Stimulated activated CD8-positive, alpha-beta memory T cell treated with anti-CD3 and anti-CD28 coated beads, Interleukin-4, amount 100 ng/mL, for 24 hours (primary cell): Measurements from ENCODE around the gene FRMPD1.

Experiments used
- DNase-seq: peaks from one replicate; pipeline ENCODE4 v3.0.0-alpha.2; 2020; ENCODE audit warnings: low read depth

FRMPD1 gene

GRCh38 chr9:37636511-37637448 is 14.0 kb upstream of the FRMPD1 start:
- DNase-seq: no peak

DNA sequence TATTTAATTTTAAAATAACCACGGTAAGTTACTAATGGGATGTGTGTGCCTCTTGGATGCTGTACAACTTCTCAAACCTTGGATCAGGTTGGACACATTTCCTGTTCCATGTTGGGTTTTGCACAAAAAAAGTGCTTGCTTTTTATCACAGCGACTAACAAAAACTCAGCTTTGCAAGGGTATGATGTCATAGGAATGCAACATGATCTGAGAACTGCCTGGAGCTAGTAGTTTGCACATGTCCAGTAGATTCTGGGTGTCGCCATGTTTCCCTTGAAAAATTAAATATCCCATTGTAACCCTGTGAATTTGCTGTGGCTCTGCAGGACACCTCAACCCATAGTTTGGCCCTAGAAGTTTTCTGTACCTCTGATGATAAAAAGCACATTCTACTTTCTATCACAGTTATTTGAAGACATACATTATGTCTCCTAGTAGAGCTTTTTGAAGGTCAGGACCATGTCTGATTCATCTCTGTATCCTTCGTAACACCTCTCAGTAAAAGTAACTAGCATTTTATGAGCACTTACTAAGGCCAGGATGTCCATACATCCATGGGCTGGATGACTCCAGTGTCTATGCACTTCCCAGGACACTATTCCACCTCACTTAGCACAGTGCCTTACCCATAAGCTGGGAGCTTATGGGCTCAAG is 11.5 kb upstream of the FRMPD1 start:
- DNase-seq: no peak

DNA sequence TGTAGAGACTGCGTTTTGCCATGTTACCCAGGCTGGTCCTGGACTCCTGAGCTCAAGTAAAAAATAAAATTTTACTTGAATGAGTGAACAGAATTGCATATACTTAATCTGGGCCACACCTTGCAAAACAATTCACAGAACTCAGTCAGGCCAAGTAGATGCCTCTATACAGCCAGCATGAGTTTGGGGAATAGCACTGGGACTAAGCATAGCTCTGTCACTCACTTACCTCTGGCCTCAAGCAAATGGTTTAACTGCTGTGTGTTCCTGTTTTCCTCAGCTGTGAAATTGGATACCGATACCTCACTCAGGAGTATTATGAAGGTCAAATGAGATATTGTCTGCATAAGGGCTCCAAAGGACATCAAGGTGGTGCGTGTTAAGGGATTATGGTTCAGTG is 10.9 kb upstream of the FRMPD1 start:
- DNase-seq: no peak

DNA sequence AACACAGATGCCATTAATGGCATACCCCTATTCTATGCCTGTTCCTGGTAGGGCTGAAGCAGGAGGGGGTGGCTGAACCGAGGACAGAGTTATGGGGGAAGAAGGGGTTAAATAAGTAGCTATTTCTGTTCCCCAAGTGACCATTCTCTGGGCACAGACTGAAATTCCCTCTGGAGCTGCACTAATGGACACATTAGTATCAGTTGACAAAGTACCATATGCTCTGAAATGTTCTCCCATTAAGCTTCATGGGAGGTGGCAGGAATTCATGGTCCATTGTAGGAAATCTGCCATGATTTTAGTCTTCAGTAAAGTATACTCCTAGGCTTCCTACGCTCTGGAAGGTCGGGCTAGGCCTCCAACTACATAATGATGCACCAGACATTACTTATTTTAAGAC is 10.5 kb upstream of the FRMPD1 start:
- no peak for DNase-seq

GRCh38 chr9:37641331-37641730 is 9.4 kb upstream of the FRMPD1 start:
- DNase-seq: no peak

DNA sequence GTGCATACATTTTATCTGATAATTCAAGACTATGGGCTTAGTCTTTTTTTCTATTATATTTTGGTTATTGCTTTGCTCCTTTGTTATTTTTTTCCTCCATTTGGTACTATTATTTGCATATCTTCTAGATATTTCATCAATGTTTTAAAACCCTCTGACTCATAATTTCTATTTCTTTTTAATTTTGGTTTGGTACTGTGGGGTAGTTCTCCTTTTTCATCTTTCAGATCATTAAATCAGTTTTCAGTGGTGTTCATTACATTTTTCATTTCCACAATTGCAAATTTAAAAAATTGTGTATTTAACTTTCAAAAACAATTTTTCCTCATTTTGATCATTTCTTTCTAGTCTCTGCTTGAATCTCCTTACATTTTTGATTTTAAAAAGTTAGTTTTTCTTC is 7.5 kb upstream of the FRMPD1 start:
- DNase-seq: no peak

DNA sequence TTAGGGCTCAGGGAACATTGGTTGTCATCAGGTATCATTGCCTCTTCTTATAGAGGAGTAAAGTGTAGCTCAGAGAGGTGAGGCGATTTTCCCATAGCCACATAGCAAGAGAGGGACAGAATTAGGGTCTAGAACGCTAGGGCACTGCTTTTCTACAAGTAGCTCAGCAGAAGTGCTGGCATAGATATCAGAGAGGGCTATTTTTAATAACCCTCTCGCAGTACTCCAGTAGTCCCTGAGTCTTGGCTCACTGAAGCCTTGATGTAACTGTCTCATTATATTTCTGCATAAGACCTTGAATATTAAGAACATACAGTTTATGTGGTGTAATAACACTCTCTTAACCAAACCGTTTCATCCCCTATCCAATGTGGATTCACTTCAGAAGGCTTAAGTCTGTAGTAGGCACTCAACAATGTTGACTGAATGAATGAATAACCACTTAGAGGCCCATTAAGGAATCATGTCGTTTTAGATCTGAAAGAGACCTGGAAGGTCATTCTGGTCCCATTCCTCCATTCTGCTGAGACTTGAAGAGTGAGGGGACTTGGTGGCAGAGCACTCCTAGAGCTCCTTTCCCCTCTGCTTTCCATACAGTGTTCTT is 4.7 kb upstream of the FRMPD1 start:
- DNase-seq: no peak

DNA sequence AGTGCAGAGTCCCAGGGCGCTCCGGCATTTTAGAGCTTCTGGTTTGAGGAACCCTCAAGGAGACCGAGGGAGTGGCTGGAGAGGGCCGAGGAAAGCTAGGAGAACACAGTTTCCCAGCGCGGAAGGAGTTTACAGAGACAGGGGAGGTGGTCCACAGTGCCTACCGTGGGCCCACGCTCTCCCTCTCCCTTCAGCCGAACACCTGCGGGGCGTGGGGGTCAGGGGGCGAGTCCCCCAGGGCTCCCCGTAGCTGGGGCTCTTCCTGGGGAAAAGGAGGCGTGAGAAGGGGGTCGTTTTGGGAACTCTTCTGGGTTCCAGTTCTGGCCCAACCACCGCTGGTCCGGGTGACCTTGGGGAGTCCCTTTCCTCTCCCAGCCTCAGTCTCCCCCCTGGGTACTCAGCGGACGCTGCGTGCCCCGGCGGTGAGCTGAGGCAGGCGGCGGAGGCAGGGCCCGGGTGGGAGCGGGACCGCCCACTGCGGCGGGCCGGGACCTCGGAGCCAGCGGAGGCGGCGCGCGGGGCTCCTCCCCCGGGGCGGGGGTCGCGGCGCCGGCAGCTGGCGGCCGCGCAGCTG is 368 bp upstream of the FRMPD1 start:
- DNase-seq: no peak

GRCh38 chr9:37652261-37652660 is 1.5 kb downstream of the FRMPD1 start:
- no peak for DNase-seq

- no peak for DNase-seq
Measured at GRCh38 chr9:37653385-37653784, 2.6 kb downstream of the FRMPD1 start.

- DNase-seq: no peak
Measured at GRCh38 chr9:37656936-37657335, 6.2 kb downstream of the FRMPD1 start.

DNA sequence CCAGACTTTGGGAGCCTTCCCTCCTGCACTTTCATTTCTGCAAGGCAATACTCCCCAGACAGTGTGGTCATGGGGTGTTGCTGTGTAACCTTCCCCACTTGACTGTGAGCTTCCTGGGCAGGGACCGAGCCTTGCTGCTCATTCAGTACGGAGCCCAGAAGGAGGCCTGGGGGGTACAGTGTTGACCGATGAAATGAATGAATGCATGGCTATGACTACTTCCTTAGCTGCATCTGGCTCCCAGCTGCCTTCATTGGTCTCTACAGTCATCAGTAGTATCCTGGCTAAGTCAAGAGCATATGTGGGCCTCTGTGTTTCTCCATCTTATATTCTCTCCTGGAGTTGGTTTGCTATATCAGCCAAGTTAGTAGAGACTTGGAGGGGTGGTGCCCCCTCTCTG is 9.9 kb downstream of the FRMPD1 start:
- DNase-seq: no peak

DNA sequence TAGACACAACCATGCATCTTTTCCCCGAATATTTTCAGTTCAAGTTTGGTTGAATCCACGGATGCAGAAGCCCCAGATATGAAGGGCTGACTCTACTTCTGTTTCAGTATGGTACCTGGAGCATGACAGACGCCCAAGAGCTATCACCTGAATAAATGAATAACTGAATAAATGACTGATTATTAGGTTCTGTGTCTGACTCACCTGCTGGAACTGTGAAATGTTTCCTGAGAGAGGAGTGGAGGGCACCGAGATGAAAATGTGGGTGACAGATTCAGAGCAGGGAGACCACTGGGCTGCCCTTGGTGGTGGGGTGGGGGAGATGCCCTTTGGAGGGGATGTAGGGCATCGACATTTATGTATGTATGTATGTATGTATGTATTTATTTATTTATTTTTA is 13.2 kb downstream of the FRMPD1 start:
- DNase-seq: no peak

DNA sequence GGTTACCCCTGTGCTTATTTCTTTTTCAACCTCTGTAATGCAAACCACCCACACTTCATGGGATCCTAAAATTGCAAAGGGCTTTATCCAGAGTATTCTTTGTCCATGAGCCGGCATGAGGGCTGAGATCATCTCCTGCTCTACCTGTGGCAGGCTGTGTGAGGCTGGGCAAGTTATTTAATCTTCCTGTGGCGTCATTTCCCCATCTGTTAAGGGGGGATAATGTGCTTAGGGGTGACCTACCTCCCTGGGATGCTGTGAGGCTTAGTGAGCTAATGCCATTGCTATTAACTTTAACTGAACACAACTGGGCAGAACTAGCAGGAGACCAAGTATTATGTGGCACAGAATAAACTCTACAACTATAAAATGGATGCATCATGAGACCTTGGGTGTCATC is 17.0 kb downstream of the FRMPD1 start:
- no peak for DNase-seq

DNA sequence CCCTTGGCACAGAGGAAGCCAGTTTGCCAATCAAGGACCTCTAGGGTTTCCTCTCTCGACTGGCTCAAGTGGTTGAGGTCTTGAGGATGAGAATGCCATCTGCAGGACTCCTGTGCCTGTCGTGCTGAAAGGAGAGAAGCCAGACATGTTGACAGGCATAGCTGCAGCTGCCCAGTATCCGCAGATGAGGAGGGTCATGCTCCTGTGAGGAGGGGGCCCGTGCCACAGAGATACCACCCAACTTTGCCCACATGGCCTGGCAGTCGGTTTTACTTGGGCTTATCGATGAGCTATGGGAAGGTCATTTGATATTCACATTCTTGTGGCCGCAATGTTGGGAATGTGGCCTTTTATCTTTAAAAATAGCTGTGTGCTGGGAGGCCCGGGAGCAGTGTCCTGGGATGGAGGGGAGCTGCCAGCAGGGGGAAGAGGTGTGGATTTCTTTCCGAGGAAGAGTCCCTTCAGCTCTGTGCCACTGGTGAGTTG is 17.4 kb downstream of the FRMPD1 start:
- DNase-seq: no peak

DNA sequence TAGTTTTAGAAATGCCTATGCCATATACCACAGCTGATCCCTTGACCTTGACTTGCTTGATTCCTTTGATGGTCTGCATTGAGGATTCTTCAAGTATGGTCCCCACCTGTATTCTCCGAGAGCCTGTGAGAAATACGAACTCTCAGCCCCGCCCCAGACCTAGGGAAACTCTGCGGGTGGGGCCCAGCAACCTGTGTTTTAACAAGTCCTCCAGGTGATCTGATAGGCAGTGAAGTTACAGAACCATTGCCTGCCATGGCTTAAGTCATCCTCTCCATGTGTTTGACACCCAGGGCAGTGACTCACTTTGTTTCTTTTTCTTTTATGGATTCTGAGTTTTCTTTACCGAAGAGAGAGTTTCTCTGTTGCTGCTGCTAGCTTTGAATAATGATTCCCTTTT is 18.5 kb downstream of the FRMPD1 start:
- no peak for DNase-seq

DNA sequence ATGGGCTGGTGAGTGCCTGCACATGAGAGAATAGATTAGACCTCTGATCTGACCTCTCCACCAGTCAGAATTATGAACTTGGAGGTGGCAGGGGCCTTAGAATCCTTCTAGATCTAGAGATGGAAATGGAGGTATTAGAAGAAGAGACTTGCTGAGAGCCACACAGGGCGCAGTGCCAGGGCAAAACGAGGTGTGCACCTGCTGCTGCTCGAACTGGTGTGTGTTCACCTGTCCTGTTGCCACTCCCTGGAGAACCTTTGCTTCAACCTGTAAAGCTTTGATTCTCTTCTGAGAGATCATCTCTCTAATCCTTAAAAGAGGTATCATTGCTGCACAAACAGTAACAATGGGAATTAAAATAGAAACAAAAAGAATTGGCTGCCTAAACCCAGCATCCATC is 24.9 kb downstream of the FRMPD1 start:
- DNase-seq: no peak

DNA sequence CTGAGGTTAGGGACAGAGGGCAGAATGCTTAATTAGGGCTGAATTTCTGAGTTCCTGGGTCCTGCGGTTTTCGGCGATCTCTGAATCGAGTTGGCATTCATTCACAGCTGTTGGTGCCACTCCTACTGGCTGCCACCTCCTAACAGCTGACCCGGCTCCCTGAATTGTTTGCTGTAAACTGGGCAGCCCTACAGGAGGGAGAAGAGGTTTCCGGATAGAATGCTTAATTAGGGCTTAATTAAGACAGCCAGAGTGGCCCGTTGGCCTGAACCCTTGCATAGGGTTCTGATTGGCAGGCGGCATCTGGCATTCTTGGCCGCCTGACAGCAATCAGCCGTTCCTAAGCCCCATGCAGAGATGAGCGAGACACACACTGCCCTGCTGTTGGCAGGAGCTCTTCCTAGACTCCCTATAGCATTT is 25.7 kb downstream of the FRMPD1 start:
- no peak for DNase-seq

DNA sequence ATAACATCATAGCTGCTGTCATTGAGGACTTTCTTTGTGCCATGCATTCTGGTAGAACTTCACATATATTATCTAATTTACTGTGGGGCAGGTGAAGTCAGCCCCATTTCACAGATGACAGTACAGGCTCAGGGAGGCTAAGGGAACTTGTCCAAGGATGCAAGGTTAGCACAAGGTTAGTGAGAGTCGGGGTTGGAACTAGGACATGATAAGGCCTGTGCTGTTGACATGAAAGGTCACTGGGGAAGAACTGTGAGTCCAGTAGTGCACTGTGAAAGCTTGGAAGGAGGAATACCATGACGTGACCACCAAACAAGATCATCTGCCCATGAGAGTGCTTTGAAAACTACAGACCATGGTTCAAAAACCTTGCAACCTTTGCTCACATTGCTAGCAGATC is 26.7 kb downstream of the FRMPD1 start:
- no peak for DNase-seq

GRCh38 chr9:37678789-37679273 is 28.1 kb downstream of the FRMPD1 start:
- no peak for DNase-seq

DNA sequence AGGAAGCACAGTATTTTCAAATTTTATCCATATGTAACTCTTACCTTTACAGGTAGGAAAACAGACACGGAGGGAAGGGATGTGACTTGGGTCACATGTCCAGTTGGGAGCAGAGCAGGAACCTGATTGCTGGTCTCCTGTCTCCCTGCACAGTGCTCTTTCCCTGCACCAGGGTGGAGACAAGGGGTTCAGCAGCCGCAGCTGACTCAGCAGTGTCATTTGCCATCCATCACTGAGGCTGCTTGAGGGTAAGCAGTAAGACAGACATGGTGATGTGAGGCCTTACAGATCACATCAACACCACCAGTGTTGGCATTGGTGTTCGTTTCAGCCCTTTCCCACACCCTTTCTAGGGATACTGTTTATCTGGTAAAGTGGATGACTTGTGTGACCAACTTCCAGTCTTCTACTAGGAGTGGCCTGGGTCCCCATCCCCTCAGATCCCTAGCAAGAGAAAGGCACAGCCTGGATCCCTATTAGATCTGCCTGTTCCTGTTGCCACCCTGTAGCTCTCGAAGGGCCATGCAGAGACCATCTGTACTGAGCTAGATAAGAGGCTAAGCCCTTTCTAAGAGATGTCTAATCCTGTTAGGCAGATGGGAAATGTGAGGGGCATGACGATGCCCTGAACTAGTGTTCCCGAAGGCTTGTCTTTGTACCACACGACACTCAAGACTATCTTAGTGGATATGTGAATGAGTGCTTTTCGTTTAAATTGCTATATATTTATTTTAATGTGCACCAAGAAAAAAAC is 29.1 kb downstream of the FRMPD1 start:
- DNase-seq: no peak

DNA sequence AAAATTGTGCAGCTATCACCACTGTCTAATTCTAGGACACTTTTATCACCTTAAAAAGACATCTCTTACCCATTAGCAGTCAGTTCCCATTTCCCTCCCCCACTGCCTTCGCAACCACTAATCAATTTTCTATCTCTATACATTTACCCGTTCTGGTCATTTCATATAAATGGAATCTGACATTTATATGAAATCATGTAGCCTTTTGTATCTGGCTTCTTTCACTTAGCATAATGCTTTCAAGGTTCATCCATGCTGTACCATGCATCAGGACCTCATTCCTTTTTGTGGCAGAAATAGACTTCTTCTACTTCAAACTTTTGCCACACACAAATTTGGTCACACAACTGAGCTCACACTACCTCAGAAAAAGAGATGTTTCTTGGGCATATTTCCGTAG is 32.2 kb downstream of the FRMPD1 start:
- no peak for DNase-seq
